Astrocyte (in vitro differentiated cells and primary cell): ENCODE data around the gene SAMD10. TPM values are rescaled to one million over a fixed set of nuclear protein-coding genes. Genes with fewer than 3 reads are reported as not detected.

Source experiments
- DNase-seq: peaks from one replicate; pipeline ENCODE4 v3.0.0-alpha.2; 2010; ENCODE audit warnings: low read depth
- FAIRE-seq: peaks from 2 replicates; lab custom pipeline; 2011; peaks lifted over from hg19 to GRCh38; lab: Jason Lieb, UNC
- H2AFZ ChIP-seq: 2 replicates; pipeline ENCODE4 v1.6.0; 2012; ENCODE audit warnings: low read depth, low read length, inconsistent platforms
- H3K27ac ChIP-seq: 2 replicates; pipeline ENCODE4 v1.5.1; 2011; ENCODE audit warnings: low read depth, low read length, inconsistent platforms
- H3K27me3 ChIP-seq: 2 replicates; pipeline ENCODE4 v1.6.0; 2011; ENCODE audit warnings: low read length, inconsistent platforms; ENCODE audit not compliant: insufficient read depth
- H3K36me3 ChIP-seq: 2 replicates; pipeline ENCODE4 v1.5.1; 2011; ENCODE audit warnings: low read length, inconsistent platforms; ENCODE audit not compliant: insufficient read depth
- H3K4me1 ChIP-seq: 2 replicates; pipeline ENCODE4 v1.5.1; 2011; ENCODE audit warnings: low read length, inconsistent platforms; ENCODE audit not compliant: insufficient read depth
- H3K4me2 ChIP-seq: 2 replicates; pipeline ENCODE4 v1.6.0; 2012; ENCODE audit warnings: low read length, inconsistent platforms
- H3K4me3 ChIP-seq: 2 replicates; pipeline ENCODE4 v1.5.1; 2011; ENCODE audit warnings: low read depth, mild to moderate bottlenecking, low read length, inconsistent platforms; ENCODE audit not compliant: insufficient read depth
- H3K79me2 ChIP-seq: 2 replicates; pipeline ENCODE4 v1.6.0; 2012; ENCODE audit warnings: mild to moderate bottlenecking, low read length, inconsistent platforms; ENCODE audit not compliant: insufficient read depth
- H3K9ac ChIP-seq: 2 replicates; pipeline ENCODE4 v1.6.0; 2012; ENCODE audit warnings: mild to moderate bottlenecking, low read length, inconsistent platforms
- H3K9me3 ChIP-seq: 2 replicates; pipeline ENCODE4 v1.5.1; 2012; ENCODE audit warnings: low read depth, mild to moderate bottlenecking, low read length, inconsistent platforms; ENCODE audit not compliant: insufficient read depth
- H4K20me1 ChIP-seq: 2 replicates; pipeline ENCODE4 v1.6.0; 2012; ENCODE audit warnings: low read length, inconsistent platforms; ENCODE audit not compliant: insufficient read depth
- H3K27ac Mint-ChIP-seq: one replicate; pipeline ENCODE4 v1.8.0; 2021; ENCODE audit warnings: mild to moderate bottlenecking, mixed read lengths; ENCODE audit not compliant: unreplicated experiment
- H3K27me3 Mint-ChIP-seq: one replicate; pipeline ENCODE4 v1.8.0; 2021; ENCODE audit warnings: low read depth, mixed read lengths; ENCODE audit not compliant: unreplicated experiment
- H3K36me3 Mint-ChIP-seq: one replicate; pipeline ENCODE4 v1.8.0; 2021; ENCODE audit warnings: low read depth, mixed read lengths; ENCODE audit not compliant: unreplicated experiment
- H3K4me1 Mint-ChIP-seq: one replicate; pipeline ENCODE4 v1.8.0; 2021; ENCODE audit warnings: low read depth, mixed read lengths; ENCODE audit not compliant: unreplicated experiment
- H3K4me3 Mint-ChIP-seq: one replicate; pipeline ENCODE4 v1.8.0; 2021; ENCODE audit warnings: mild to moderate bottlenecking, moderate library complexity, mixed read lengths; ENCODE audit not compliant: unreplicated experiment
- H3K9me3 Mint-ChIP-seq: one replicate; pipeline ENCODE4 v1.8.0; 2021; ENCODE audit warnings: mild to moderate bottlenecking, mixed read lengths; ENCODE audit not compliant: unreplicated experiment
- EZH2 ChIP-seq: IDR thresholded peaks from 2 replicates; pipeline ENCODE4 v1.6.1; 2012; ENCODE audit warnings: mild to moderate bottlenecking, low read length, inconsistent platforms; ENCODE audit not compliant: insufficient read depth
- total RNA-seq: library from RNA; stranded (reverse); gene quantifications from 2 replicates; pipeline ENCODE4 v1.2.1, GENCODE V29; 2021
- TF ChIP-seq, protein P1 (sequence below): IDR thresholded peaks from 2 replicates; pipeline ENCODE4 v1.5.1; 2011; ENCODE audit warnings: low read depth, mild to moderate bottlenecking, inconsistent platforms, low read length, moderate library complexity; ENCODE audit not compliant: insufficient read depth

The SAMD10 gene
- total RNA-seq, 1 donor from 2014 or later, result 4.3 TPM

DNA sequence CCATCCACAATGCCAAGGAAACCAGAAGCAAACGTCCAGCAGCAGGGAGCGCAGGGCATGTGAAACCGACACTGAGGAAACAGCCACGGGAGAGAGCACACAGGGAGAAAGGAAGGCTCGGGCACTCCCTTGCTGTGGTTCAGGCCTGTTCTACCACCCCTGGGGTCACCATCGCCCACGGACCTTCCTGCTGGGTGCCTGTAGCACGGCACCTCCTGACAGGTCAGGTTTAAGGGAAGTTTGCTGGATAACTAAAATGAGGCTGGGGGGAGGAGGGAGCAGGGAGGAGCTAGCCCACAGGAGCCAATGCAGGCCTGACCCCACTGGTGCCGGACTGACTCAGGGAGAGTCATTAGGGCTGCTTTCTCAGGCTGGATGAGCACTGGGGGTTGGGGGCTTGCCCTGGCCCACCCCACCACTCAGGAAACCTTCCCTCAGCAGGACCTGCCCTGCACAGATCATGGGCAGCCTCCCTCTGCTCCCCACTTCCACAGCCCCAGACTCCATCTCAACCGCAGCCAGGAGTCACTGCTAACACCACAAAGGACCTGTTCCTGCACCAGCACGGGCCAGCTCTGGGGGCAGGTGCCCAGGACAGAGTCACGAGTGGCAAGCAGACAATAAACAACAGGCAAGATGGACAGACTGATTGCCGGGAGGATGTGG lies 25.5 kb downstream of the SAMD10 start:
- Histone ChIP-seq H3K9ac (no peak overlapping the region), H4K20me1 (peaks cover 65% of the 10 kb centered on the region)

DNA sequence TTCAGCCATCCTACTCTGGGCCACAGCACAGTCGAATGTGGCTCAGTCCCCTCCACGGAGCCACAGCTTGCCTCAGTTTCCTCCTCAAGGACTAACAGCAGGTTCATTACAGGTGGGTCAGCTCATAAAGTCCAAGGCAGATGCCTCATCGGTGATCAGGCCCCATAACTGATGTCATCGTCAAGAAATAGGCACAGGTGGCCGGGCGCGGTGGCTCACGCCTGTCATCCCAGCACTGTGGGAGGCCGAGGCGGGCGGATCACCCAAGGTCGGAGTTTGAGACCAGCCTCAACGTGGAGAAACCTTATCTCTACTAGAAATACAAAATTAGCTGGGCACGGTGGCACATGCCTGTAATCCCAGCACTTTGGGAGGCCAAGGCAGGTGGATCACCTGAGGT lies 26.7 kb downstream of the SAMD10 start:
- Histone ChIP-seq H3K4me1 (peaks cover 31% of the 10 kb centered on the region), H3K79me2 (peaks cover 80% of the 10 kb centered on the region), H3K36me3 (no peaks in the 10 kb centered on the region), H4K20me1 (peaks cover 76% of the 10 kb centered on the region), H3K9ac (no peak overlapping the region), H3K4me3 (no peak overlapping the region), H3K27ac (no peak overlapping the region), H2AFZ (no peak overlapping the region), H3K9me3 (no peaks in the 10 kb centered on the region), H3K4me2 (no peak overlapping the region), H3K27me3 (no peaks in the 10 kb centered on the region)
- no peaks in the 10 kb centered on the region for H3K9me3 Mint-ChIP-seq
- H3K27me3 Mint-ChIP-seq, result no peaks in the 10 kb centered on the region
- TF ChIP-seq, protein P1, sequence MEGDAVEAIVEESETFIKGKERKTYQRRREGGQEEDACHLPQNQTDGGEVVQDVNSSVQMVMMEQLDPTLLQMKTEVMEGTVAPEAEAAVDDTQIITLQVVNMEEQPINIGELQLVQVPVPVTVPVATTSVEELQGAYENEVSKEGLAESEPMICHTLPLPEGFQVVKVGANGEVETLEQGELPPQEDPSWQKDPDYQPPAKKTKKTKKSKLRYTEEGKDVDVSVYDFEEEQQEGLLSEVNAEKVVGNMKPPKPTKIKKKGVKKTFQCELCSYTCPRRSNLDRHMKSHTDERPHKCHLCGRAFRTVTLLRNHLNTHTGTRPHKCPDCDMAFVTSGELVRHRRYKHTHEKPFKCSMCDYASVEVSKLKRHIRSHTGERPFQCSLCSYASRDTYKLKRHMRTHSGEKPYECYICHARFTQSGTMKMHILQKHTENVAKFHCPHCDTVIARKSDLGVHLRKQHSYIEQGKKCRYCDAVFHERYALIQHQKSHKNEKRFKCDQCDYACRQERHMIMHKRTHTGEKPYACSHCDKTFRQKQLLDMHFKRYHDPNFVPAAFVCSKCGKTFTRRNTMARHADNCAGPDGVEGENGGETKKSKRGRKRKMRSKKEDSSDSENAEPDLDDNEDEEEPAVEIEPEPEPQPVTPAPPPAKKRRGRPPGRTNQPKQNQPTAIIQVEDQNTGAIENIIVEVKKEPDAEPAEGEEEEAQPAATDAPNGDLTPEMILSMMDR, result no peak
- no peak for TF ChIP-seq EZH2
- DNase-seq (no peak), FAIRE-seq (no peak)
- peaks cover 12% of the 10 kb centered on the region for H3K4me1 Mint-ChIP-seq
- H3K36me3 Mint-ChIP-seq, result no peaks in the 10 kb centered on the region
- H3K4me3 Mint-ChIP-seq, result no peak overlapping the region
- H3K27ac Mint-ChIP-seq, result no peak overlapping the region

More for the DNA sequence above, 25.5 kb downstream of the SAMD10 start:
- Histone ChIP-seq H2AFZ (no peak overlapping the region), H3K9me3 (no peaks in the 10 kb centered on the region), H3K27me3 (no peaks in the 10 kb centered on the region), H3K4me2 (peak overlapping the region; percentile 97), H3K4me3 (no peak overlapping the region), H3K79me2 (peaks cover 71% of the 10 kb centered on the region), H3K4me1 (peaks cover 27% of the 10 kb centered on the region), H3K27ac (no peak overlapping the region), H3K36me3 (no peaks in the 10 kb centered on the region)
- TF ChIP-seq EZH2, result no peak
- TF ChIP-seq, protein P1, result no peak
- DNase-seq, result no peak
- Mint-ChIP-seq H3K9me3 (no peaks in the 10 kb centered on the region), H3K4me3 (peak overlapping the region; percentile 86), H3K27me3 (no peaks in the 10 kb centered on the region), H3K4me1 (peaks cover 12% of the 10 kb centered on the region), H3K27ac (peak overlapping the region; percentile 43), H3K36me3 (no peaks in the 10 kb centered on the region)
- no peak for FAIRE-seq

DNA sequence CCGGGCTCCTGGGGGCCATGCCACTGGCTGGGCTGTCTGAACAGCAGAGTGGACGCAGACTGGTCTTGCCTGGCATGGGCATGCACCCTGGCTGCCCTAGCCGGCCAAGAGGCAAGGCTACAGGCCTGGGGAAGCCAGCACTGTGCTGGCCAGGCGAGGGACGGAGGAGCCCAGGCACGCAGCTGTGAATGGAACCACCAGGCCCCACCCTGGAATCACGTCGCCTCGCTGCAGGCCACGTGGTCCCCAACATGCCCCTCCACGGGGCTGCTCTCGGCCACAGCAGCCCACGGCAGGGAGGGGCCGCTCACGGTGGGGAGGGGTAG lies 27.3 kb downstream of the SAMD10 start:
- H4K20me1 ChIP-seq, result peaks cover 82% of the 10 kb centered on the region
- H3K27me3 ChIP-seq, result no peaks in the 10 kb centered on the region
- FAIRE-seq (no peak), DNase-seq (no peak)
- no peak overlapping the region for H3K27ac ChIP-seq
- no peaks in the 10 kb centered on the region for H3K9me3 Mint-ChIP-seq
- H2AFZ ChIP-seq, result no peak overlapping the region
- no peaks in the 10 kb centered on the region for H3K27me3 Mint-ChIP-seq
- H3K9me3 ChIP-seq, result no peaks in the 10 kb centered on the region
- H3K9ac ChIP-seq, result no peak overlapping the region
- H3K36me3 Mint-ChIP-seq, result no peaks in the 10 kb centered on the region
- H3K4me1 ChIP-seq, result peaks cover 27% of the 10 kb centered on the region
- TF ChIP-seq EZH2, result no peak
- TF ChIP-seq, protein P1, result no peak
- H3K4me3 Mint-ChIP-seq, result no peak overlapping the region
- H3K4me1 Mint-ChIP-seq, result peaks cover 12% of the 10 kb centered on the region
- H3K4me3 ChIP-seq, result no peak overlapping the region
- no peak overlapping the region for H3K27ac Mint-ChIP-seq
- no peak overlapping the region for H3K4me2 ChIP-seq
- peaks cover 86% of the 10 kb centered on the region for H3K79me2 ChIP-seq
- H3K36me3 ChIP-seq, result no peaks in the 10 kb centered on the region
